Measurements from ENCODE around the gene OR8S1. TPM values are rescaled to one million over a fixed set of nuclear protein-coding genes. Genes with fewer than 3 reads are reported as not detected.
"Not testable (repeated sequence)": the region's sequence is repeated elsewhere in the genome, so short reads cannot be mapped to it uniquely, and the experiment has no call there.

Gene OR8S1
- total and polyA plus RNA-seq, 2 experiments from 2014 or later: not detected

DNA sequence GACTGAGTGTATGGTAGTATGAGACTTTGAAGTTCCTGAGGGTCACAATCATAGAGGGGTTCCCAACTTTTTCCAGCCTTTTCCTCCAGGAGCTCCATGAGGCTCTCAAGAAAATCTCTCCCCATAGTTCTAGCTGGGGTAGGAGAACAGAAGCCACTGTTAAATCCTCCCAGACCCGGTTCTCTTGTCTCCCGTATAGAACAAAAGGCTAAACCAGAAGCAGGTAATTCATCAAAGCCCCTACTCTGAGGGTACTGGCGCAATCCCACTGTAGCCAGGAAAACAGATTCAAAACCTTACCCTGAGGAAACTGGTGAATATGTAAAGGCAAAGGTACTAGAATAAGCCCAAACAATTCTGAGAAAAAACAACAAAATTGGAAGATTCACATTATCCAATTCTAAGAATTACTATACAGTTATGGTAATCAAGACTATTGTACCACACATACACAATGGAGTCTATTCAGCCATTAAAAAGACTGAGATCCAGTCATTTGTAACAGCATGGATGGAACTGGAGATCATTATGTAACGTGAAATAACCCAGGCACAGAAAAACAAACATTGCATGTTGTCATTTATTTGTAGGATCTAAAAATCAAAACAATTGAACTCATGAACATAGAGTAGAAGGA, 20.5 kb downstream of the OR8S1 start:
- in situ Hi-C loops (cut with MboI): no loop called here
- Histone ChIP-seq H3K27ac (no peak overlapping the region), H3K36me3 (ENCODE audit: low read depth) (no peaks in the 10 kb centered on the region)

GRCh38 chr12:48547012-48547411, 21.6 kb downstream of the OR8S1 start:
- H3K36me3 ChIP-seq (ENCODE audit: low read depth): not testable (repeated sequence)
- 59 to 85% methylated on average over 3 of the region's 3 CpGs for WGBS, 2 experiments (ENCODE audit: low coverage in 1 of 2, low lambda C conversion rate in 2 of 2, missing lambda C conversion rate in 2 of 2)

More for the DNA sequence above, 20.5 kb downstream of the OR8S1 start:
- Histone ChIP-seq H2AFZ (no peak overlapping the region), H3K9me3 (ENCODE audit: low read depth) (no peaks in the 10 kb centered on the region), H3K4me1 (ENCODE audit: insufficient read depth) (no peaks in the 10 kb centered on the region), H3F3A (ENCODE audit: insufficient read depth) (no peaks in the 10 kb centered on the region), H3K79me2 (ENCODE audit: insufficient read depth) (no peaks in the 10 kb centered on the region), H3K4me3 (no peak overlapping the region), H4K20me1 (ENCODE audit: insufficient read depth) (no peaks in the 10 kb centered on the region), H3K4me2 (ENCODE audit: unreplicated experiment) (no peak overlapping the region), H3K27me3 (replicated peaks; ENCODE audit: insufficient read depth) (peaks cover 7% of the 10 kb centered on the region), H3K9me2 (ENCODE audit: insufficient read depth) (no peaks in the 10 kb centered on the region), H3K9ac (no peak overlapping the region)
- WGBS, 2 experiments (ENCODE audit: low coverage in 1 of 2, low lambda C conversion rate in 2 of 2, missing lambda C conversion rate in 2 of 2): 15 to 17% methylated on average over 4 of the region's 4 CpGs
- TF ChIP-seq EZH2phosphoT487 (IDR thresholded peaks at IDR 0.05; ENCODE audit: insufficient read depth, low read depth) (no peak), EZH2 (IDR thresholded peaks at IDR 0.05; ENCODE audit: insufficient read depth, poor library complexity, severe bottlenecking) (no peak)
- DNase-seq: no peak

DNA sequence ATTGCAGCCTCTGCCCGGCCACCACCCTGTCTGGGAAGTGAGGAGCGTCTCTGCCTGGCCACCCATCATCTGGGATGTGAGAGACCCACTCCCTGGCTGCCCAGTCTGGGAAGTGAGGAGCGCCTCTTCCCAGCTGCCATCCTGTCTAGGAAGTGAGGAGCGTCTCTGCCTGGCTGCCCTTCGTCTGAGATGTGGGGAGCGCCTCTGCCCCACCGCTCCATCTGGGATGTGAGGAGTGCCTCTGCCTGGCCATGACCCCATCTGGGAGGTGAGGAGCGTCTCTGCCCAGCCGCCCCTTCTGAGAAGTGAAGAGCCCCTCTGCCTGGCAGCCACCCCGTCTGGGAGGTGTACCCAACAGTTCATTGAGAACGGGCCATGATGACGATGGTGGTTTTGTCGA, 26.2 kb downstream of the OR8S1 start:
- H3K27ac ChIP-seq; DNase-seq; H3K9me2 ChIP-seq (ENCODE audit: insufficient read depth); H3K9me3 ChIP-seq (ENCODE audit: low read depth); H3K79me2 ChIP-seq (ENCODE audit: insufficient read depth); in situ Hi-C loops (cut with MboI); H3K4me3 ChIP-seq; H4K20me1 ChIP-seq (ENCODE audit: insufficient read depth); H3K9ac ChIP-seq; H3F3A ChIP-seq (ENCODE audit: insufficient read depth); H3K36me3 ChIP-seq (ENCODE audit: low read depth); H3K27me3 ChIP-seq (replicated peaks; ENCODE audit: insufficient read depth); H3K4me1 ChIP-seq (ENCODE audit: insufficient read depth); H2AFZ ChIP-seq; H3K4me2 ChIP-seq (ENCODE audit: unreplicated experiment): not testable (repeated sequence)
- 67 to 69% methylated on average over 13 of the region's 13 CpGs for WGBS, 2 experiments (ENCODE audit: low coverage in 1 of 2, low lambda C conversion rate in 2 of 2, missing lambda C conversion rate in 2 of 2)

More at GRCh38 chr12:48547012-48547411, 21.6 kb downstream of the OR8S1 start:
- DNase-seq; H3K9ac ChIP-seq; H3K4me3 ChIP-seq; H3K27me3 ChIP-seq (replicated peaks; ENCODE audit: insufficient read depth); H3K9me2 ChIP-seq (ENCODE audit: insufficient read depth); H4K20me1 ChIP-seq (ENCODE audit: insufficient read depth); H3K4me2 ChIP-seq (ENCODE audit: unreplicated experiment); H3K79me2 ChIP-seq (ENCODE audit: insufficient read depth); H3K4me1 ChIP-seq (ENCODE audit: insufficient read depth); H3F3A ChIP-seq (ENCODE audit: insufficient read depth); H2AFZ ChIP-seq; H3K9me3 ChIP-seq (ENCODE audit: low read depth); H3K27ac ChIP-seq; in situ Hi-C loops (cut with MboI): not testable (repeated sequence)

GRCh38 chr12:48553666-48554343, 28.4 kb downstream of the OR8S1 start:
- DNase-seq; H3K4me1 ChIP-seq (ENCODE audit: insufficient read depth); H4K20me1 ChIP-seq (ENCODE audit: insufficient read depth); in situ Hi-C loops (cut with MboI); H3K4me3 ChIP-seq; H3K9me3 ChIP-seq (ENCODE audit: low read depth); H3F3A ChIP-seq (ENCODE audit: insufficient read depth); H3K36me3 ChIP-seq (ENCODE audit: low read depth); H3K9me2 ChIP-seq (ENCODE audit: insufficient read depth); H3K4me2 ChIP-seq (ENCODE audit: unreplicated experiment); H3K27ac ChIP-seq; H3K9ac ChIP-seq; H2AFZ ChIP-seq; H3K79me2 ChIP-seq (ENCODE audit: insufficient read depth); H3K27me3 ChIP-seq (replicated peaks; ENCODE audit: insufficient read depth): not testable (repeated sequence)
- 44 to 49% methylated on average over 11 of the region's 11 CpGs for WGBS, 2 experiments (ENCODE audit: low coverage in 1 of 2, low lambda C conversion rate in 2 of 2, missing lambda C conversion rate in 2 of 2)

DNA sequence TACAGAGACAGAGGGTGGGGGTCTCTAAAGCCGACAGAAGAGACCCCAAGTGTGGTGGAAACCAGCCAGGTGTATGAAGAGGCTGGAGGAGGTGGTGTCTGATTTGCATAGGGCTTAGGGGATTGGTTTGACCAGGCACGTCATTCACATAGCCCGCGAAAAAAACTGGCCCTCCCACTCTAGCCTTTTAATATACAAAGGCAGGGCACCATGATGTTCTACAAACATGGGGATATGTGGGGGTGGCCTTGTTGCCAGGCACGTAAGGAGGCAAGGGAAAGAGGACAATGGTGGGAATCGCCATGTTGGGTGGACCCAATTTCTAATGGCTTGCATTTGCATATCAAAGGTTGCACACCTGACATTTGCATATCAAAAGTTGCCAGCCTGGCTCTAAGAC, 31.2 kb downstream of the OR8S1 start:
- Histone ChIP-seq H3K27ac (no peak overlapping the region), H2AFZ (no peak overlapping the region), H3K9me2 (ENCODE audit: insufficient read depth) (no peaks in the 10 kb centered on the region), H3K4me2 (ENCODE audit: unreplicated experiment) (no peak overlapping the region), H3K9me3 (ENCODE audit: low read depth) (no peaks in the 10 kb centered on the region), H4K20me1 (ENCODE audit: insufficient read depth) (no peaks in the 10 kb centered on the region), H3K9ac (no peak overlapping the region), H3K36me3 (ENCODE audit: low read depth) (no peaks in the 10 kb centered on the region), H3K27me3 (replicated peaks; ENCODE audit: insufficient read depth) (peaks cover 5% of the 10 kb centered on the region; the same call in 1 of the 2 replicates), H3K4me1 (ENCODE audit: insufficient read depth) (no peaks in the 10 kb centered on the region), H3K79me2 (ENCODE audit: insufficient read depth) (no peaks in the 10 kb centered on the region), H3K4me3 (no peak overlapping the region), H3F3A (ENCODE audit: insufficient read depth) (no peaks in the 10 kb centered on the region)
- TF ChIP-seq EZH2phosphoT487 (IDR thresholded peaks at IDR 0.05; ENCODE audit: insufficient read depth, low read depth): no peak
- TF ChIP-seq EZH2 (IDR thresholded peaks at IDR 0.05; ENCODE audit: insufficient read depth, poor library complexity, severe bottlenecking): no peak
- in situ Hi-C loops (cut with MboI): no loop called here
- DNase-seq: no peak
- 36 to 45% methylated on average over 6 of the region's 6 CpGs for WGBS, 2 experiments (ENCODE audit: low coverage in 1 of 2, low lambda C conversion rate in 2 of 2, missing lambda C conversion rate in 2 of 2)
